Activated T-helper 17 cell treated with anti-CD3 and anti-CD28 coated beads, Interleukin-2, amount 50 U/mL, for 72 hours (primary cell): ENCODE measurements around the gene PRODH. TPM values are rescaled to one million over a fixed set of nuclear protein-coding genes. Genes with fewer than 3 reads are reported as not detected.
"Not testable (repeated sequence)": the region's sequence is repeated elsewhere in the genome, so short reads cannot be mapped to it uniquely, and the experiment has no call there.

ENCODE experiments used
- ATAC-seq: fragments of 150-1000 bp; cut with Tn5 transposase; replicated peaks from 2 replicates; pipeline ENCODE4 v1.10.0; 2021; ENCODE audit warnings: mild to moderate bottlenecking, moderate library complexity
- H3K27ac Mint-ChIP-seq: one replicate; pipeline ENCODE4 v1.8.0; 2022; ENCODE audit warnings: mixed read lengths
- H3K27me3 Mint-ChIP-seq: one replicate; pipeline ENCODE4 v1.8.0; 2022; ENCODE audit warnings: mixed read lengths
- H3K36me3 Mint-ChIP-seq: one replicate; pipeline ENCODE4 v1.8.0; 2022; ENCODE audit warnings: low read depth, mild to moderate bottlenecking, mixed read lengths
- H3K4me1 Mint-ChIP-seq: one replicate; pipeline ENCODE4 v1.8.0; 2022; ENCODE audit warnings: mixed read lengths
- H3K4me3 Mint-ChIP-seq: one replicate; pipeline ENCODE4 v1.8.0; 2022; ENCODE audit warnings: mild to moderate bottlenecking, mixed read lengths
- H3K9me3 Mint-ChIP-seq: one replicate; pipeline ENCODE4 v1.8.0; 2022; ENCODE audit warnings: mixed read lengths
- total RNA-seq, 2 donors: library from RNA; stranded (reverse); gene quantifications; one replicate each; pipeline ENCODE4 v1.2.3, GENCODE V29; 2022

The PRODH gene
- total RNA-seq, 2 donors from 2014 or later, result 1.1 TPM; not detected in 1

DNA sequence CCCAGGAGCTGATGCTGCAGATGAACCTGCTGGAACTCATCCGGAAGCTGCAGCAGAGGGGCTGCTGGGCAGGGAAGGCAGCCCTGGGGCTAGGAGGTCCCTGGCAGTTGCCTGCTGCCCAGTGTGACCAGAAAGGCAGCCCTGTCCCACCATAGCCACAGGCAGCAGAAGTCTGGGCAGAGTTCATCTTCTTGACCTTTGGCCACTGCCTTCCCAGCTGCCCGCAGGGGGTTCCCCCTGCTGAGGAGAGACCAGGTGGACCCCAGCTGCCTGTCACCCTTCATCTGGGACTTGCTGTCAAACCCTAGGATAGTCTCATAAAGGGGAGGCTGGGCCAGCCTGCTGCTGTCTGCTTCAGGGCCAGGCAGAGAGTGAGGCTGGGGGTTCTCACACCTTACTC is 24.6 kb downstream of the PRODH start:
- not testable (repeated sequence) for H3K27me3 Mint-ChIP-seq, H3K27ac Mint-ChIP-seq, H3K9me3 Mint-ChIP-seq, H3K36me3 Mint-ChIP-seq, ATAC-seq, H3K4me3 Mint-ChIP-seq, H3K4me1 Mint-ChIP-seq

- Mint-ChIP-seq H3K9me3 (no peaks in the 10 kb centered on the region), H3K4me1 (no peaks in the 10 kb centered on the region), H3K4me3 (no peak overlapping the region), H3K36me3 (no peaks in the 10 kb centered on the region), H3K27me3 (no peaks in the 10 kb centered on the region), H3K27ac (no peak overlapping the region)
- no peak for ATAC-seq
Measured at GRCh38 chr22:18909556-18909955, 26.5 kb downstream of the PRODH start.

- Mint-ChIP-seq H3K27me3 (no peaks in the 10 kb centered on the region), H3K36me3 (no peaks in the 10 kb centered on the region), H3K4me1 (no peaks in the 10 kb centered on the region), H3K27ac (no peak overlapping the region), H3K4me3 (no peak overlapping the region), H3K9me3 (no peaks in the 10 kb centered on the region)
- no peak for ATAC-seq
Measured at GRCh38 chr22:18906896-18907295, 29.2 kb downstream of the PRODH start.

DNA sequence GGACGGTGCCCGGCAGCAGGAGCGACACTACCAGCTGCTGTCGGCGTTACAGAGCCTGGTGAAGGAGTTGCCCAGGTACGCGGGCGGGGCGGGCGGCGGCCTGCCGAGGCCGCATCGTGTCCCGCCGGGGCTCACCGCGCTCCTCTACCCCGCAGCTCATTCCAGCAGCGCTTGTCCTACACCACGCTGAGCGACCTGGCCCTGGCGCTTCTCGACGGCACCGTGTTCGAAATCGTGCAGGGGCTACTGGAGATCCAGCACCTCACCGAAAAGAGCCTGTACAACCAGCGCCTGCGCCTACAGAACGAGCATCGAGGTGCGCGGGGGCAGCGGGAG is 29.7 kb downstream of the PRODH start:
- not testable (repeated sequence) for H3K4me1 Mint-ChIP-seq, H3K27me3 Mint-ChIP-seq, H3K36me3 Mint-ChIP-seq, H3K4me3 Mint-ChIP-seq, H3K27ac Mint-ChIP-seq, H3K9me3 Mint-ChIP-seq
- ATAC-seq, result peak; percentile 43

DNA sequence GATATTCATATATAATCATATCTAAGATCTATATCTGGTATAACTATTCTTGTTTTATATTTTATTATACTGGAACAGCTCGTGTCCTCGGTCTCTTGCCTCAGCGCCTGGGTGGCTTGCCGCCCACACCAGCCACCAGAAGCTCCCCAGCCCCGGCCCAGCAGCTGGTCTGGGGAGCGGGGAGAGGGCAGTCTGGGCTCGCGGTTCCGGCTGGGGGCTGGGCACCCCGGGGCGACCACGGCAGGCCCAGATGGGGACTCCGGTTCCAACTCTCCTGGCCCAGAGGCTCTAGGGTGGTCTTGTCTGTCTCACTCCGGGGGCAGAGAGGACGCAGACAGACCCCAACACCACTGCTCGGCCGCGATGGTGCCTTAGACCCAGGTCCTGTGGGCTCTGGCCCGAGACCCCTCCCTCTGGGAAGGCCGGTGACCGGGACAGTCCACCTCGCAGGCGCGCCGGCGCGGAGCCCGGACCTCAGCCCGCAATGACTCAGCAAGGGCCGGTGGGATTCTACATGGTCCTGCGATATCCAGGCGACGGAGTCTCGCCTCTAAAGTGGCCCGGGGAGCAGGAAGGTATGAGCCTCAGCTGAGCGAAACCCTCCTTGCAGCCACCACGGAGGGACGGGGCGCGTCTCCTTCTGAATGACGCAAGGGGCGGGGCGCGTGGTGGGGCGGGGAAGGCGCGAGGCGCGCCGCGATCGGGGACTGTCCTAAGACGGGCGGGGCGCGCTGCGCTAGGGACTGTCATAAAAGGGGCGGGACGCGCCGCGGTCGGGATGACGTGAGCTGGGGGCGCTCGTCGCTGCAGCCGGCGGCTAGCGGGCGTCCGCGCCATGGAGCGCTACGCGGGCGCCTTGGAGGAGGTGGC is 30.3 kb downstream of the PRODH start, which contains the start of gene DGCR6:
Gene DGCR6, plus strand, starts transcription at position 781 of the 870 bp plus-strand sequence. Its CDS starts 55 bp downstream, at position 836.
- no peaks in the 10 kb centered on the region for H3K27me3 Mint-ChIP-seq
- peak; percentile 99 for ATAC-seq
- no peaks in the 10 kb centered on the region for H3K4me1 Mint-ChIP-seq
- no peaks in the 10 kb centered on the region for H3K9me3 Mint-ChIP-seq
- no peak within 1 kb of the TSS for H3K27ac Mint-ChIP-seq
- no peaks in the 10 kb centered on the region for H3K36me3 Mint-ChIP-seq
- H3K4me3 Mint-ChIP-seq, result no peak within 1 kb of the TSS

DNA sequence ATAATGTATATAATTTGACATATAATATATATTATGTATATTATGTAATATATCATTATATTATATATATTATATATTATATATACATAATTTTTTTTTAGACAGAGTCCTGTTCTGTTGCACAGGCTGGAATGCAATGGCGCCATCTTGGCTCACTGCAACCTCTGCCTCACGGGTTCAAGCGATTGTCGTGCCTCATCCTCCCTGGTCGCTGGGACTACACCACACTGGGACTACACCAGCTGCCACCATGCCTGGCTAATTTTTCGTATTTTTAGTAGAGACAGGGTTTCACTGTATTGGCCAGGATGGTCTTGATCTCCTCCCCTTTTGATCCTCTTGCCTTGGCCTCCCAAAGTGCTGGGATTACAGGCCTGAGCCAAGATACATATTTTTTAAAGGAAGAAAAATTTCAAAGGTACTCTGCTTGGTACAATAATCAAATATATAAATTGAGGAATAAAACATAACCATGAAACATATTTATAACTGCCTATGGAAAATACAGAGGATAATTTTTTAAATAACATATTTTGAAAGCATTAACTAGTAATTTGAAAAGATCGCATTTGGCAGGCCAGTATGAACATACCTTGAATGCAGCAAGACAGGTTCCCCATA is 39.9 kb downstream of the PRODH start:
- not testable (repeated sequence) for H3K4me1 Mint-ChIP-seq, ATAC-seq

GRCh38 chr22:18893775-18894174 is 42.3 kb downstream of the PRODH start:
- ATAC-seq, H3K27ac Mint-ChIP-seq, H3K4me3 Mint-ChIP-seq, H3K9me3 Mint-ChIP-seq, H3K36me3 Mint-ChIP-seq, H3K27me3 Mint-ChIP-seq, H3K4me1 Mint-ChIP-seq: not testable (repeated sequence)

More for the DNA sequence above, 39.9 kb downstream of the PRODH start:
- not testable (repeated sequence) for H3K27ac Mint-ChIP-seq, H3K9me3 Mint-ChIP-seq, H3K36me3 Mint-ChIP-seq, H3K27me3 Mint-ChIP-seq, H3K4me3 Mint-ChIP-seq

- H3K36me3 Mint-ChIP-seq, H3K27ac Mint-ChIP-seq, H3K4me3 Mint-ChIP-seq, H3K9me3 Mint-ChIP-seq, H3K4me1 Mint-ChIP-seq, H3K27me3 Mint-ChIP-seq: not testable (repeated sequence)
- ATAC-seq, result peak; percentile 42
Measured at GRCh38 chr22:18890510-18891192, 45.4 kb downstream of the PRODH start.

GRCh38 chr22:18888115-18888514 is 48.0 kb downstream of the PRODH start:
- no peaks in the 10 kb centered on the region for H3K9me3 Mint-ChIP-seq
- no peak for ATAC-seq
- H3K4me1 Mint-ChIP-seq, result no peaks in the 10 kb centered on the region
- H3K36me3 Mint-ChIP-seq, result no peaks in the 10 kb centered on the region
- no peak overlapping the region for H3K4me3 Mint-ChIP-seq
- H3K27ac Mint-ChIP-seq, result no peak overlapping the region
- H3K27me3 Mint-ChIP-seq, result no peaks in the 10 kb centered on the region

DNA sequence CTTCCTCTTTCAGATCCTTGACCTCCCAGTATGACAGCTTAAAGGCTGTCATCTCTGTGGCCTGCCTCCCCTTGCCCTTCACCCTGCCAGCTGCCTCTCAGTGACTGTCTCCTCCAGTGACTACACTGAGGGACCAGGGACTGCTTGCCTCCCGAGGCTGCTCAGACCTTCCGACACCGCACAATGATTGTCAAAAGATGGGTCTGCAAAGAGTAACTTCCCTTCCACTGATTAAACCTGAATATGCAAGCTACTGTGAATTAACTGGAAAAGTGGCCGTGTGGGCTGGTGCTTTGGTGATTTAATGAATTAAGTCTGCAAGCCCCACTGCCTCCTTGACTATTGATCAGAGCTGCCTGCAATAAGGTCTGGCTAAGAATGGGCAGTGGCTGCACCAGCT is 51.6 kb downstream of the PRODH start:
- not testable (repeated sequence) for ATAC-seq, H3K4me3 Mint-ChIP-seq, H3K4me1 Mint-ChIP-seq, H3K9me3 Mint-ChIP-seq, H3K27ac Mint-ChIP-seq, H3K36me3 Mint-ChIP-seq, H3K27me3 Mint-ChIP-seq

DNA sequence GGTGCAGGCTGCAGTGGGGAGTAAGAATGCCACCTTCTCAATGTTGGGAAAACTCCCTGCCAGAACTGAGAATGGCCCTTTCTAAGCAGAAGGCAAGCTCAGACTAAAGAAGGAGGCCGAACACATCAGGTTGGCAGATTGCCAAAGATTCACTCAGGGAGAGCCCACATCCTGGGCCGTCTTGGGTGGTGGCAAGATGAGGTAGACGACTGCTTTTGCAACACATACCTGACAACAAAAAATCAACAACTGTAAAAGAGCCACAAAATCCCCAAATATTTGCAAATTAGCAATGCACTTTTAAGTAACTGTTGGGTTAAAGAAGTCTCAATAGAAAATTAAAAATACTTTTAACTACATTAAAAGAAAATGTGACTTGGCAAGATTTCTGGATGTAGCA is 54.8 kb downstream of the PRODH start:
- not testable (repeated sequence) for H3K9me3 Mint-ChIP-seq, ATAC-seq, H3K27me3 Mint-ChIP-seq, H3K27ac Mint-ChIP-seq, H3K4me3 Mint-ChIP-seq, H3K36me3 Mint-ChIP-seq, H3K4me1 Mint-ChIP-seq

Other genes with a start within 250 kb of the PRODH start
- gene DGCR6, start 30.0 kb downstream of the PRODH start, total RNA-seq, result under 1 TPM; 0.32 to 0.61 TPM
- 10 to 100 TPM; 22.6 to 27.3 TPM for gene DGCR2, start 186.1 kb upstream of the PRODH start, total RNA-seq
- not detected for gene TSSK2, start 195.0 kb upstream of the PRODH start, total RNA-seq
- 10 to 100 TPM; 13.8 to 20.8 TPM for gene ESS2, start 208.4 kb upstream of the PRODH start, total RNA-seq
- gene GSC2, start 214.0 kb upstream of the PRODH start, total RNA-seq, result not detected
- gene SLC25A1, start 242.4 kb upstream of the PRODH start, total RNA-seq, result 10 to 100 TPM; 33.4 to 47.9 TPM